ENCODE data around the gene SLC29A2. TPM values are rescaled to one million over a fixed set of nuclear protein-coding genes. Genes with fewer than 3 reads are reported as not detected.
"Not testable (repeated sequence)": the region's sequence is repeated elsewhere in the genome, so short reads cannot be mapped to it uniquely, and the experiment has no call there.

The SLC29A2 gene
- total RNA-seq, 1 donor from 2014 or later = 38.7 TPM

DNA sequence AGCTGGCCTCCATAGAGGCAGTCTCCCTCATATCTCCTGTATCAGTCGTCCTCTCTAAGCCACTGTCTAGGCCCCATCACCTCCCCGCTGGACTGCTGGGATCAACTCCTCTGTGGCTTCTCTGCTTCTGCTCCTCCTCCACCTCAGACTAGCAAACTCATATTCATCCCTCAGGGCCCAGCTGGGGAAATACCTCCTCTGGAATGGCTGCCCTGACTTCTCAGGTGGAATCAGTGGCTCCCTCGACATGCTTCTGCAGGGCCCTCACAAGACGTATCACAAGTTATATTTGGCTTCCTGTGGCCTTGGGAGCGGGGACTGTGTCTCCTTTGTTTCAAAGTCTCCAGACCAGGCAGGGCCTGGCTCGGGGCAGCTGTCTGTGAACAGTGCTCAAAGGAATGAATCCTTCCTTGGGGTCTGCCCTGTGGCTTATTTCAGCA is 10.0 kb downstream of the SLC29A2 start:
- DNase-seq (ENCODE audit: low read depth, low spot score) = no peak
- Mint-ChIP-seq H3K27ac (ENCODE audit: unreplicated experiment) (peak overlapping the region; percentile 77), H3K27me3 (ENCODE audit: low read depth) (peaks cover 9% of the 10 kb centered on the region), H3K9me3 (no peaks in the 10 kb centered on the region), H3K4me1 (peaks cover 32% of the 10 kb centered on the region), H3K36me3 (ENCODE audit: low read depth) (peaks cover 19% of the 10 kb centered on the region), H3K4me3 (peak overlapping the region; percentile 76)
- TF ChIP-seq, protein P1, sequence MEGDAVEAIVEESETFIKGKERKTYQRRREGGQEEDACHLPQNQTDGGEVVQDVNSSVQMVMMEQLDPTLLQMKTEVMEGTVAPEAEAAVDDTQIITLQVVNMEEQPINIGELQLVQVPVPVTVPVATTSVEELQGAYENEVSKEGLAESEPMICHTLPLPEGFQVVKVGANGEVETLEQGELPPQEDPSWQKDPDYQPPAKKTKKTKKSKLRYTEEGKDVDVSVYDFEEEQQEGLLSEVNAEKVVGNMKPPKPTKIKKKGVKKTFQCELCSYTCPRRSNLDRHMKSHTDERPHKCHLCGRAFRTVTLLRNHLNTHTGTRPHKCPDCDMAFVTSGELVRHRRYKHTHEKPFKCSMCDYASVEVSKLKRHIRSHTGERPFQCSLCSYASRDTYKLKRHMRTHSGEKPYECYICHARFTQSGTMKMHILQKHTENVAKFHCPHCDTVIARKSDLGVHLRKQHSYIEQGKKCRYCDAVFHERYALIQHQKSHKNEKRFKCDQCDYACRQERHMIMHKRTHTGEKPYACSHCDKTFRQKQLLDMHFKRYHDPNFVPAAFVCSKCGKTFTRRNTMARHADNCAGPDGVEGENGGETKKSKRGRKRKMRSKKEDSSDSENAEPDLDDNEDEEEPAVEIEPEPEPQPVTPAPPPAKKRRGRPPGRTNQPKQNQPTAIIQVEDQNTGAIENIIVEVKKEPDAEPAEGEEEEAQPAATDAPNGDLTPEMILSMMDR (conservative IDR thresholded peaks at IDR 0.05) = no peak

DNA sequence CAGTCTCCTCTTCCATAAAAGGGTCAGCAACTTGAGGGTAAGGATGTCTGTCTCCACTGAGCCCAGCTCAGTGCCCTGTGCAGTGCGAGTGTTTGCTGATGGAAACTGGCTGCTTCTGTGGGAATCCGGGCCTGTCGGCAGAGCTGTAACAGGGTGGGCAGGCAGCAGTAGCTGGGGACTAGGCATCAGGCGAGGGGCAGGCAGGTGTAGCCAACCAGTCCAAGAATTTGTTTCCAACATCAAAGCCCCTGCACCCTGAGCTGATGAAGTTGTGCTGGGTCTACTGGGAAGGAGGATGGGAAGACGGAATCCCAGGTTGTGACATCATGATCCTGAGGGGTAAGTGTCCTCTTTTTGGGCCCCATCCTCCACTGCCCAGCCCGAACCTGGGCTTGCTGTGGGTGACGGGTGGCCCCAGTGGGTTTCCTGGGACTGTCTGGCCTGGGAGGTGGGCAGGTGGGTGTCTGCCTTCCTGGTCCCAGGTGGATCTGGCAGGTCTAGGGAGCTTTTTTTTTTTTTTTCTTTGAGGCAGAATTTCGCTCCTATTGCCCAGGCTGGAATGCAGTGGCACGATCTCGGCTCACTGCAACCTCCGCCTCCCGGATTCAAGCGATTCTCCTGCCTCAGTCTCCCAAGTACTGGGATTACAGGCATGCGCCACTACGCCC is 11.0 kb downstream of the SLC29A2 start:
- peaks cover 19% of the 10 kb centered on the region for H3K36me3 Mint-ChIP-seq (ENCODE audit: low read depth)
- no peak overlapping the region for H3K27ac Mint-ChIP-seq (ENCODE audit: unreplicated experiment)
- peaks cover 9% of the 10 kb centered on the region for H3K27me3 Mint-ChIP-seq (ENCODE audit: low read depth)
- DNase-seq (ENCODE audit: low read depth, low spot score) = no peak
- TF ChIP-seq, protein P1 (conservative IDR thresholded peaks at IDR 0.05) = no peak
- H3K4me1 Mint-ChIP-seq = peaks cover 32% of the 10 kb centered on the region
- no peaks in the 10 kb centered on the region for H3K9me3 Mint-ChIP-seq
- H3K4me3 Mint-ChIP-seq = peak overlapping the region; percentile 76

DNA sequence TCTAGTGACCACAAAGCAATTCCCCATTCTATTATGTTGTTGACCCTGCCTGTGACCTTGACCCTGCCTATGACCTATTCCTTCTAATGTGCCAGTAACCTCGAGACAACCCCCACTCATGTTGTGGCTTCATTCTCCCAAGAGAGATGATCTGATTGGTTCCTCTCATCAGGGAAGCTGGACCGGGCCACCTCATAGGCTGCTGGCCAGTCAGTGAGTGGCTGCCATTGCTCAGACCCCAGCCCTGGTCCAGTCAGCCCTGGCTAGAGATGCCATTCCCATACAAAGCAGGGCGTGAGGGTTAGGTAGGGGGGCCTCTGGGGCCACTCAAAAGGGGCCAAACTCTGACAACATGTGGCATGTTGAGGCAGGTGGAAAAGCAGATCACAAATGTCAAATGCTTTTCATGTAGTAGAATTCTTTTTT is 11.9 kb downstream of the SLC29A2 start:
- Mint-ChIP-seq H3K9me3 (no peaks in the 10 kb centered on the region), H3K27ac (ENCODE audit: unreplicated experiment) (no peak overlapping the region), H3K4me1 (peaks cover 32% of the 10 kb centered on the region), H3K4me3 (peak overlapping the region; percentile 65), H3K36me3 (ENCODE audit: low read depth) (peaks cover 15% of the 10 kb centered on the region), H3K27me3 (ENCODE audit: low read depth) (peaks cover 9% of the 10 kb centered on the region)
- TF ChIP-seq, protein P1 (conservative IDR thresholded peaks at IDR 0.05) = no peak
- DNase-seq (ENCODE audit: low read depth, low spot score) = no peak

DNA sequence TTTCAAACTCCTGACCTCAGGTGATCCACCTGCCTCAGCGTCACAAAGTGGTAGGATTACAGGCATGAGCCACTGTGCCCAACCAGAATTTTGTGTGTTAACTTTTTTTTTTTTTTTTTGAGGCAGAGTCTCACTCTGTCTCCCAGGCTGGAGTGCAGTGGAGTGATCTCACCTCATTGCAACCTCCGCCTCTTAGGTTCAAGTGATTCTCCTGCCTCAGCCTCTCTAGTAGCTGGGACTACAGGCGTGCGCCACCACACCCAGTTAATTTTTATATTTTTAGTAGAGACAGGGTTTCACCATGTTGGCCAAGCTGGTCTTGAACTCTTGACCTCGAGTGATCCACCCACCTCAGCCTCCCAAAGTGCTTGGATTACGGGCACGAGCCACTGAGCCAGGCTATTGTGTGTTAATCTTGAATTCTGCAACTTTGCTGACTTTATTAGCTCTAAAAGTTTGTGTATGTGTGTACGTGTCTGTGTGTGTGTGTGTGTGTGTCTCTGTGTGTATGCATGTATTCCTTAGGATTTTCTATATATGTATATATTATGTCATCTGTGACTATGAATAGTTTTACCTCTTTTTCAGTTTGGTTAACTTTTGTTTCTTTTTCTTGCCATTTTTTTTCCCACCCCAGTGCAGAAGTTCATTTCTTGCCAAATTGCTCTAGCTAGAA is 20.9 kb downstream of the SLC29A2 start:
- H3K36me3 Mint-ChIP-seq (ENCODE audit: low read depth); H3K9me3 Mint-ChIP-seq; H3K27me3 Mint-ChIP-seq (ENCODE audit: low read depth); H3K27ac Mint-ChIP-seq (ENCODE audit: unreplicated experiment); DNase-seq (ENCODE audit: low read depth, low spot score): not testable (repeated sequence)
- peaks cover 21% of the 10 kb centered on the region for H3K4me1 Mint-ChIP-seq
- H3K4me3 Mint-ChIP-seq = peak overlapping the region; percentile 58

DNA sequence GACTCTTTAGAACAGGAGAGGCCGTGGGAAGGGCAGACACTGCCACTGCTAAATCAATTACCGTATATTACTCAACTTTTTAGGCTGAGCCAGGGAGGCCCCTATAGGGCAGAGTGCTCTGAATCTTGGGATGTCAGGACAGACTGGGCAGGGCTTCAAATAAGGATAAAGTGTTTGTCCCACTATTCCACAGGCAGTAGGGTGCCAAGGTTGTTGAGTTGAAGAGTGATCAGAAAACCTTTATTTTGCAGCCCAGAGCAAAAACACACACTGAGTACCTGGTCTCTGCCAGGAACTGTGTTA is 22.5 kb downstream of the SLC29A2 start:
- Mint-ChIP-seq H3K36me3 (ENCODE audit: low read depth) (peaks cover 6% of the 10 kb centered on the region), H3K9me3 (no peaks in the 10 kb centered on the region), H3K27me3 (ENCODE audit: low read depth) (peaks cover 5% of the 10 kb centered on the region), H3K27ac (ENCODE audit: unreplicated experiment) (no peak overlapping the region), H3K4me3 (peak overlapping the region; percentile 95), H3K4me1 (peaks cover 38% of the 10 kb centered on the region)
- DNase-seq (ENCODE audit: low read depth, low spot score) = no peak
- TF ChIP-seq, protein P1 (conservative IDR thresholded peaks at IDR 0.05) = no peak
